Lower lobe of right lung (tissue), 2 donors: Measurements from ENCODE around the gene METTL14. TPM values are rescaled to one million over a fixed set of nuclear protein-coding genes. Genes with fewer than 3 reads are reported as not detected.
A peak's percentile ranks its signal among the peaks of the same experiment; 100 is the strongest.

Source experiments
- ATAC-seq, 2 donors: fragments of 200-7000 bp; cut with Tn5 transposase; one replicate each; pipeline ENCODE4 v1.9.1; 2020 to 2022; ENCODE audit warnings: mild to moderate bottlenecking in 2 of 2, moderate library complexity in 2 of 2
- DNase-seq: peaks from one replicate; pipeline ENCODE4 v3.0.0-alpha.2; 2020
- H3K27ac ChIP-seq: fragments of 200-600 bp; one replicate; pipeline ENCODE4 v1.8.0; 2022
- H3K27me3 ChIP-seq: fragments of 200-600 bp; one replicate; pipeline ENCODE4 v1.8.0; 2022; ENCODE audit warnings: low read depth
- H3K36me3 ChIP-seq: fragments of 200-600 bp; one replicate; pipeline ENCODE4 v1.8.0; 2022; ENCODE audit warnings: mild to moderate bottlenecking
- H3K4me1 ChIP-seq: fragments of 200-600 bp; one replicate; pipeline ENCODE4 v1.8.0; 2022
- H3K4me3 ChIP-seq: fragments of 200-600 bp; one replicate; pipeline ENCODE4 v1.8.0; 2022; ENCODE audit warnings: mild to moderate bottlenecking
- H3K9me3 ChIP-seq: fragments of 200-600 bp; one replicate; pipeline ENCODE4 v1.8.0; 2022
- CTCF ChIP-seq: fragments of 200-600 bp; IDR thresholded peaks from one replicate; pipeline ENCODE4 v1.8.0; 2022; ENCODE audit warnings: antibody characterized with exemption, mild to moderate bottlenecking
- intact Hi-C: fragments of 100-400 bp; cut with DNase I; formaldehyde crosslinking; loops from one replicate; pipeline ENCODE4 v1.11.0; 2022
- total RNA-seq: library from RNA; stranded (reverse); fragmentation: NEBNext Ultra II Directional; extraction: Animal tissue kit (Norgen Biotek cat#: 25700); gene quantifications from one replicate; pipeline ENCODE4 v1.2.1, GENCODE V29; 2021
- donor health status: DM: no; HTN: yes; CAD: no; lungs with severe emphysema.

The METTL14 gene
- total RNA-seq, 1 donor from 2014 or later: 48.7 TPM

- Histone ChIP-seq H3K27ac (no peak overlapping the region), H3K4me1 (peaks cover 21% of the 10 kb centered on the region), H3K4me3 (no peak overlapping the region), H3K27me3 (no peaks in the 10 kb centered on the region), H3K9me3 (no peaks in the 10 kb centered on the region), H3K36me3 (peaks cover 25% of the 10 kb centered on the region)
- TF ChIP-seq CTCF: no peak
- intact Hi-C loops: no loop called here
- ATAC-seq (no peak), DNase-seq (no peak)
These were observed 71.2 kb downstream of the METTL14 start for GRCh38 chr4:118756429-118756828.

DNA sequence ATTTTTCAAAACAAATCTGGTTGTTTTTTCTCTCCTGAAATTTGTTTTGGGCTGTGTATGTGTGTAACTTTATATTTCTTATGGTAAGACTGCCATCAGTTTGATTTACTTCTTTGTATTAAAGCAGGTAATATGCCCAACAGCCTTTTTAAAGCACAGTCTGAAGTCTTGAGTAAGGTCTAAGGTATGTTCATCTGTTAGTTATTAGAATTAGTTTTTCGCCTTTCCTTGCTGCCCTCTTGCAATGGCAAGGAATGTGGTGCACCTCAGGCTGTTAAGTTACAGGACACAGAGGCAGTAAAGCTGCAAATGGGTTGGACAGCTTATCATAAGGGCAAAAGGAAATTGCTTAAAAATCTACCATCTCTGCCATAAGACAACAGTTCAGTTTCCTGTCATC, 71.8 kb downstream of the METTL14 start:
- Histone ChIP-seq H3K4me3 (no peak overlapping the region), H3K36me3 (peaks cover 20% of the 10 kb centered on the region), H3K27ac (no peak overlapping the region), H3K27me3 (no peaks in the 10 kb centered on the region), H3K4me1 (peaks cover 21% of the 10 kb centered on the region), H3K9me3 (no peaks in the 10 kb centered on the region)
- ATAC-seq: no peak
- intact Hi-C loops: no loop called here
- no peak for TF ChIP-seq CTCF
- DNase-seq: no peak

DNA sequence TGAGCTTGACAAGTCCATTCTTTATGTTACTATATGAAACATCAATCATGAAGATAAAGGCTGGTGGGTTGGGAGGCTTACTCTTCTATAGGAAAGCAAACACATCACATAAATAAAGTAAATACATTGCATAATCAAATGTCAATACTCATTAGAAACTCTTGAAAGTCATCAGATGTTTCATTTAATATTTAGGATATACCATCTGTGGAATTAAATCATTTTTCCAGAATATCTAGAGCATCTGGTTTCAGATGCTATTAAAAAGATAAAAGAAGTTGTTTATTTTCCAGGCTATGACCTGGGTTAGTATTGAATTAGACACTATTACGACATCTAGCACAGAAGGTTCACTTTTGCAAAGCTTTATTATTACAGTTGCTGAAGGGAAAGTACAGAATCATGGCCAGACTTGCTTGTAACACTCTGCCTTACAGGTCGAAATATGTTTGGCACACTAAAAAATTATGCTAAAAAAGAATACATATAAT, 72.6 kb downstream of the METTL14 start:
- Histone ChIP-seq H3K27ac (no peak overlapping the region), H3K4me1 (peaks cover 21% of the 10 kb centered on the region), H3K9me3 (no peaks in the 10 kb centered on the region), H3K4me3 (no peak overlapping the region), H3K36me3 (peaks cover 19% of the 10 kb centered on the region), H3K27me3 (no peaks in the 10 kb centered on the region)
- ATAC-seq (no peak), DNase-seq (no peak)
- no peak for TF ChIP-seq CTCF
- intact Hi-C loops: no loop called here

GRCh38 chr4:118758293-118758692, 73.1 kb downstream of the METTL14 start:
- no peak overlapping the region for H3K27ac ChIP-seq
- intact Hi-C loops: no loop called here
- no peak overlapping the region for H3K4me3 ChIP-seq
- DNase-seq (no peak), ATAC-seq (no peak)
- peaks cover 24% of the 10 kb centered on the region for H3K36me3 ChIP-seq
- H3K4me1 ChIP-seq: peaks cover 21% of the 10 kb centered on the region
- TF ChIP-seq CTCF: no peak
- H3K27me3 ChIP-seq: no peaks in the 10 kb centered on the region
- H3K9me3 ChIP-seq: no peaks in the 10 kb centered on the region

DNA sequence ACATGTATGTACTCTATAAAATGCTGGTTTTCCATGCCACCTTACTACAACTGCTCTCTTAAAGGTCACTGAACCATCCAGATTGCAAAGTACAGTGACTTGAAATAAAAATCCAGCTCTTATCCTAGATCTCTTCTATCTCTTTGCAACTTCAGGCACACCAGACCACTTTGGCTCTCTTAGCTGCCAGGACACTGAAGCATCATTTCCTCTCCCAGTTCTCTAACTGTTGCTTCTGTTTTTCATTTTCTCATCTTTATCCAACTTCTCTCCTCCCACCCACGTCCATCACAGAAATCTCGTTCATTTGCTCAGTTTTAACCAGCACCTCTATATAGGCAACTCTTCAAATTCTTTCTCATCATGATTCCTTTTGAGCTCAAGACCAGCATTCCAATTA, 74.3 kb downstream of the METTL14 start:
- H3K27ac ChIP-seq: peak overlapping the region; percentile 4
- no peaks in the 10 kb centered on the region for H3K27me3 ChIP-seq
- no peak overlapping the region for H3K4me3 ChIP-seq
- no peak for TF ChIP-seq CTCF
- no peak for DNase-seq
- H3K9me3 ChIP-seq: no peaks in the 10 kb centered on the region
- no peak for ATAC-seq
- H3K4me1 ChIP-seq: peaks cover 21% of the 10 kb centered on the region
- H3K36me3 ChIP-seq: peaks cover 35% of the 10 kb centered on the region
- intact Hi-C loops: no loop called here

DNA sequence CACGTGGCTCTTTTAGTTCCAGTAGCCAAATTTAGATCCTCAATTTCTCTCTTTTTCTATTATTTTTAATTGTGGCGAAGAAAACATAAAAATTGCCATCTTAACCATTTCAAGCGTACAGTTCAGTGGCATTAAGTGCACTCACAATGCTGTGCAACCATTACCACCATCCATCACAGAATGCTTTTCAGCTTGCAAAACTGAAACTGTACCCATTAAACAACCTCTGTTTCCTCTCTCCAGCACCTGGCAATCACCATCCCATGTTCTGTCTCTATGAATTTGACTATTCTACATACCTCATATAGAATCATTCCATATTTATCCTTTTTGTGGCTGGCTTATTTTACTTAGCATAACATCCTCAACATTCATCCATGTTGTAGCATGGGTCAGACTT, 74.9 kb downstream of the METTL14 start:
- Histone ChIP-seq H3K4me3 (no peak overlapping the region), H3K27me3 (no peaks in the 10 kb centered on the region), H3K4me1 (peaks cover 21% of the 10 kb centered on the region), H3K36me3 (peaks cover 42% of the 10 kb centered on the region), H3K9me3 (no peaks in the 10 kb centered on the region), H3K27ac (no peak overlapping the region)
- ATAC-seq: no peak
- DNase-seq: no peak
- intact Hi-C loops: no loop called here
- no peak for TF ChIP-seq CTCF
